Stimulated activated CD8-positive, alpha-beta memory T cell treated with anti-CD3 and anti-CD28 coated beads, Interleukin-4, amount 100 ng/mL, for 24 hours (primary cell): ENCODE measurements around the gene SHKBP1.

Experiments
- DNase-seq: peaks from one replicate; pipeline ENCODE4 v3.0.0-alpha.2; 2020; ENCODE audit warnings: low read depth

Gene SHKBP1

DNA sequence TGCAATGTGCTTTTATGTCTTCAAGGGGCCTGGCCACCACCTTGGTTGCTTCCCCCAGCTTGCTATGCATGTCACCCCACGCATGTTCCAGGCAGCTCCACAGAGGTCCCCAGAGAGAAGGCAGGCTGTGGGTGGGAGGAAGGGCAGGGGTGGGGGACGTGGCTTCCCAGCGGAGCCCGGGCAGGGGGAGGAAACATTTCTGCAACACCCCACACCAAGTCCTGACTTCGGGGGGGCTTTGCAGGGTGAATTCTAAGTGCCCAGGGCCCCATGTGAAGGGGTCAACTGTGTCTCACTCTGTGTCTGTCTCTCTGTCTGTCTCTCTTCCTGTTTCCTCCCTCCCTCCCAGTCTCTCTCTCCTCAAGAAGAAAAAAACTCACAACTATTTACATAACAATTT lies 64.1 kb downstream of the SHKBP1 start:
- no peak for DNase-seq
